ENCODE measurements around the gene UVRAG. TPM values are rescaled to one million over a fixed set of nuclear protein-coding genes. Genes with fewer than 3 reads are reported as not detected.
A peak's percentile ranks its signal among the peaks of the same experiment; 100 is the strongest.

The UVRAG gene
- total and polyA plus RNA-seq, 2 donors (not counting 1 experiment from before 2014, with no cell fraction given) = 37.7 to 94.1 TPM

DNA sequence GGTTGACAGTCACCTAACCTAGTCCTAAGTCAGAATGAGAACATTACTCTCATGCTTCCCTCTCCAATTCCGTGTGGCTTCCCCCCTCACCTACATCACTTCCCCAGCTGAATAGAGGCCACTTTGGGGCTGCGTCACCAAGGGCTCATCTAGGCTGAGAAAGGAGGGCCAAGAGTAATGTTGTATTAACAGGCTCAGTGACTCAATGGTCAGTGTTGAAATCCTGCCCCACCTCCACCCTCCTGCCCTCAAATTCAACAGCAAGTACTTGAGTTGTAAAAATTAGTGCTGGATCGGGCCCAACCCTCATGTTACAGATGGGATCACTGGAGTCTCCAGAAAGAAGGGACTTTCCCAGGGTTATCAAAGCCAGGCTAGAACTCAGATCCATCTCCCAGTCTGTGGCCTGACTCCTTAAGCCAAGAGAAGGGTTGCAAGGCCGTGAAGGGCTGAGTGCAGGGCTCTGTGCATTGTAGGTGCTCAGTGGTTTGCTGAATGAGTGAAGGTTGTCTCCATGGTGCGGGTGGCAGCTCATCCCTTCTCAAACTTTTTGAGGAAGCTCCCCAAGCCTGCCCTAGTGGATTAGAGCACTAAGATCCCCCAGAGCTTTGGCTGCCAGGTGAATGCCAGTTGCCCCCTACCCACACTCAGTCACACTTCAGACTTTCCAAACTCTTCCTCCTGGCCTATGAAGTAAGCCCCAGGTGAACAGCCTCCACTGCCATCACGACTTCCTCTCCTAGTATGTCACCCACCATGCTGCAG, 43.2 kb upstream of the UVRAG start:
- Histone ChIP-seq H3K36me3 (replicated peaks in 1 of 2; ENCODE audit: control extremely low read depth in 1 of 2, control insufficient read depth in 1 of 2, extremely low read depth in 1 of 2, insufficient read depth in 2 of 2, low read length in 1 of 2) (peaks cover 0 to 2% of the 10 kb centered on the region in 2 experiments), H3K4me3 (ENCODE audit: control extremely low read depth in 1 of 5, extremely low read depth in 1 of 5, insufficient read depth in 1 of 5, low read depth in 2 of 5, low read length in 4 of 5) (no peak overlapping the region), H3K9ac (ENCODE audit: low read length) (no peak overlapping the region), H3K9me3 (ENCODE audit: control extremely low read depth in 1 of 3, control insufficient read depth in 2 of 3, insufficient read depth in 1 of 3, low read length in 2 of 3) (no peaks in the 10 kb centered on the region), H3K4me2 (replicated peaks; ENCODE audit: low read depth, low read length, poor library complexity, severe bottlenecking) (peak overlapping the region; percentile 67), H4K20me1 (ENCODE audit: control insufficient read depth, insufficient read depth, low read length, poor library complexity, severe bottlenecking) (peaks cover 6% of the 10 kb centered on the region), H3K79me2 (ENCODE audit: control insufficient read depth, insufficient read depth, low read length) (peaks cover 16% of the 10 kb centered on the region), H3K27ac (ENCODE audit: low read length in 2 of 2) (no peak overlapping the region), H2AFZ (ENCODE audit: insufficient read depth, low read depth, low read length, poor library complexity, severe bottlenecking) (no peak overlapping the region), H3K4me1 (ENCODE audit: control insufficient read depth in 2 of 2, insufficient read depth in 2 of 2, low read length in 2 of 2) (peaks cover 44 to 71% of the 10 kb centered on the region in 2 donors), H3K27me3 (replicated peaks in 1 of 4; ENCODE audit: control extremely low read depth in 1 of 4, control insufficient read depth in 3 of 4, insufficient read depth in 4 of 4, low read length in 3 of 4) (no peaks in the 10 kb centered on the region)
- H3K27ac Mint-ChIP-seq = peak overlapping the region; percentile 73
- TF ChIP-seq, protein P1, sequence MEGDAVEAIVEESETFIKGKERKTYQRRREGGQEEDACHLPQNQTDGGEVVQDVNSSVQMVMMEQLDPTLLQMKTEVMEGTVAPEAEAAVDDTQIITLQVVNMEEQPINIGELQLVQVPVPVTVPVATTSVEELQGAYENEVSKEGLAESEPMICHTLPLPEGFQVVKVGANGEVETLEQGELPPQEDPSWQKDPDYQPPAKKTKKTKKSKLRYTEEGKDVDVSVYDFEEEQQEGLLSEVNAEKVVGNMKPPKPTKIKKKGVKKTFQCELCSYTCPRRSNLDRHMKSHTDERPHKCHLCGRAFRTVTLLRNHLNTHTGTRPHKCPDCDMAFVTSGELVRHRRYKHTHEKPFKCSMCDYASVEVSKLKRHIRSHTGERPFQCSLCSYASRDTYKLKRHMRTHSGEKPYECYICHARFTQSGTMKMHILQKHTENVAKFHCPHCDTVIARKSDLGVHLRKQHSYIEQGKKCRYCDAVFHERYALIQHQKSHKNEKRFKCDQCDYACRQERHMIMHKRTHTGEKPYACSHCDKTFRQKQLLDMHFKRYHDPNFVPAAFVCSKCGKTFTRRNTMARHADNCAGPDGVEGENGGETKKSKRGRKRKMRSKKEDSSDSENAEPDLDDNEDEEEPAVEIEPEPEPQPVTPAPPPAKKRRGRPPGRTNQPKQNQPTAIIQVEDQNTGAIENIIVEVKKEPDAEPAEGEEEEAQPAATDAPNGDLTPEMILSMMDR (IDR thresholded peaks at IDR 0.05) = no peak
- TF ChIP-seq EZH2 (IDR thresholded peaks at IDR 0.05; ENCODE audit: borderline replicate concordance, insufficient read depth, low read depth, low read length, poor library complexity, severe bottlenecking) = no peak
- H3K4me3 Mint-ChIP-seq = peak overlapping the region; percentile 4
- H3K27me3 Mint-ChIP-seq = no peaks in the 10 kb centered on the region
- intact Hi-C loops (cut with micrococcal nuclease) = loop anchor here (2.0 kb wide), 1 partner anchor 31 kb away; no protein-coding TSS in a partner anchor
- WGBS (ENCODE audit: insufficient coverage) = 79% methylated on average over 3 of the region's 6 CpGs
- no peaks in the 10 kb centered on the region for H3K9me3 Mint-ChIP-seq (ENCODE audit: insufficient read depth)
- ChIA-PET POLR2A (no interaction called here), CTCF (interaction anchor here (2.4 kb wide), 1 partner anchor 66 kb away, joined by 6 read pairs; no protein-coding TSS in a partner anchor)
- H3K4me1 Mint-ChIP-seq = peaks cover 74% of the 10 kb centered on the region
- no peak for DNase-seq
- ATAC-seq (ENCODE audit: low read depth) = no peak
